ENCODE data around the gene ELOVL5.

The ELOVL5 gene

DNA sequence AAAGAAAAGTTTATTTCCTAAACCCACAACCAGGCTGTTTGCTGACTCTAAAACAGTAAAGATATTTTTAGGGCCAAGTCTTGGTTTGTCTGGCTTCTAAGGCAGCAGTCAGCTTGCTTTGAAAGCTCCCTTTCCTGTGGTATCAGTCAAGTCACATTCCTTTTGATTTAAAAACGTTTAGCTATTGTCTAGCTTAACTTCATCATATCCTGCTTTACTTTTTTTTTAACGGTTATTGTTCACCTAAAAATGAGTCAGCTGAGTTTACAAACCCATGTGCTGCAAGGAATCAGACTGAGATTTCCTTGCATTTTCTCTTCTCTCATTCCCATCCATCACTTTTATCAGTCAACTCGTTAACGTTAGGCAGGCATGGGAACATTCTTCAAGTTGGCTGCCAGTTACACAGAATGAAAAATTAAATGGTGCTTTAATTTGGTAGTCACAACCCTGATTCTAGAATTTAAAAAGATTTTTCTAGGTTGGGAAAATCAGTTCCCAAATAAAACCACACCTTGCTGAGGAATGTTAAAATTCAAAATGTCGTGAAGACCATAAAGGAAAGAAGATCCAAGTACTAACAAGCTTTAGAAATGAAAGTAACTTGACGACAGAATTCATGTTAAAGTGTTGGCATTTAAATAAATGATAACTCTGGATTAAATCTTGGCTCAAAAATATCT lies 45.9 kb downstream of the ELOVL5 start:
- TF ChIP-seq, protein P1, sequence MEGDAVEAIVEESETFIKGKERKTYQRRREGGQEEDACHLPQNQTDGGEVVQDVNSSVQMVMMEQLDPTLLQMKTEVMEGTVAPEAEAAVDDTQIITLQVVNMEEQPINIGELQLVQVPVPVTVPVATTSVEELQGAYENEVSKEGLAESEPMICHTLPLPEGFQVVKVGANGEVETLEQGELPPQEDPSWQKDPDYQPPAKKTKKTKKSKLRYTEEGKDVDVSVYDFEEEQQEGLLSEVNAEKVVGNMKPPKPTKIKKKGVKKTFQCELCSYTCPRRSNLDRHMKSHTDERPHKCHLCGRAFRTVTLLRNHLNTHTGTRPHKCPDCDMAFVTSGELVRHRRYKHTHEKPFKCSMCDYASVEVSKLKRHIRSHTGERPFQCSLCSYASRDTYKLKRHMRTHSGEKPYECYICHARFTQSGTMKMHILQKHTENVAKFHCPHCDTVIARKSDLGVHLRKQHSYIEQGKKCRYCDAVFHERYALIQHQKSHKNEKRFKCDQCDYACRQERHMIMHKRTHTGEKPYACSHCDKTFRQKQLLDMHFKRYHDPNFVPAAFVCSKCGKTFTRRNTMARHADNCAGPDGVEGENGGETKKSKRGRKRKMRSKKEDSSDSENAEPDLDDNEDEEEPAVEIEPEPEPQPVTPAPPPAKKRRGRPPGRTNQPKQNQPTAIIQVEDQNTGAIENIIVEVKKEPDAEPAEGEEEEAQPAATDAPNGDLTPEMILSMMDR (IDR thresholded peaks at IDR 0.05), result no peak

DNA sequence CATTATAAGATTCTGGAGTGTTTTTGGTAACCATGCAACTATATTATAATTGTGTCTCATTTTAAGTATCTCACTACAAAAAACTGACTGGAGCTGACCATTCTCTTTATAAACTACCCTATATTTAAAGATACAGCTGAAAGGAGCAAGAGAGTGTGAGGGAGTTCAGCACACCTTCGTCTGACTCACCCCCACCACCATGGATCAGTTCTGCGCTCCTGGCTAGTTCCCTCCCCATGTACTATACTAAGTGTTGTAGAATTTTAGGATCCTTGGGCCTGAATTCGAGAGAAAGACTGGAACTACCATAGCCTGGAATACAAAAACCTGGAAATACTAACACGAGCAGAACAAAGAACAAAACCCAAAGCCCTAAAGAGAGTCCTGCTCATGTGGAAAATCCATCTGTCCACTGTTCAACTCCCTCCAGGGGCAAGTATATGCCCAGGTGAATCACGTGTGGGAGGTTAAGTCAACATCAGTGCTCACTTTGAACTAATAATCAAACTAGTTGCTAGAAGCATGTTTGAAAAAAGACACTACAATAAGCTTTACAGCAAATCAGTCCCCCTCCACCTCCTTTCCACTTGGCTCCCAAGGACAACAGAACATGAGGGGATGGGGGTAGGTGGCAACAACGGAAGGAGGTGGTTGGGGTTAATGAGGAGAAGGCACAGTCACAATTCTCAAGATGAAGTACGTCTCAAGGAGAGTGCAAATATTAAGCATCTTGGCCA lies 46.8 kb downstream of the ELOVL5 start:
- TF ChIP-seq, protein P1 (IDR thresholded peaks at IDR 0.05), result no peak

DNA sequence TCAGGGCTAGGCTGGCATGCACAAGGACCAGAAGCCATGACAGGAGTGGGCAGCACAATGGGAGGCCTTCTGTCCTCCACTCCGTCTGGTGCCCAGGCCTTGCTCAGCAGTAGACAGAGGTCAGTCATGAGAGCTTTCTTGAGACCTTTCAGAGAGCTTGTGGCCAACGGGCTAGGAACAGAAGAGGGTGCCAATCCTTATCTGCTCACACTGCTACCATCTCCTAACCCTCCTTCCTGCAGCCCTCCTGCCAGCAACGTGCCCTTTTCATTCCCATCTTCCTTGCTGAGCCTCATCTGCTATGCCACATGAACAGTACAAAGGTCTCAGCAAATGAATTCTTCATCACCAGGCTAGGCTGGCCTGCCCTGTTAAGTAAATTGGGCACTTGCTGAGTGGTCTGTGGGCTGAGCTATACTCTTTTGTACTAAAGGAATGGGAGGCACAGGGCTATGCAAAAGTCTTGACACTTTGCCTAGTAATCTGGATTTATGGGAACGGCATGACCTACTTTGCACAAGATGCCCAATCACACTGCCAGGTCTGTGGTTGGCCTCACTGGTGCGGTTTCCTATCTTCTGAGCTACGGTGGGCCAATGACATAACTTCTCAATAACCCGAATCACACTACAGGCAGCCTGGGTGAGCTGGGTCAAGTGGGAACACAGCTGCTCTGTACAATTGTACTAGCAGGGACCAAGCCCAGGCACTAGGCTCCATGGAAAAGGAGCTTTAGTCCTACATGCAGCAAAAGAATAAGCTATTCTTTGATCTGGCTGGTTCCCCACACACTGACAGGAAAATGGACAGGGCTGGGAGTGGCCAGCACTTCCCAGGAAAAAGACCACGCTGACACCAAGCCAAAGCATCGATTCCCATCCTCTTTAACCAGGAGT lies 47.8 kb downstream of the ELOVL5 start:
- TF ChIP-seq, protein P1 (IDR thresholded peaks at IDR 0.05), result no peak

DNA sequence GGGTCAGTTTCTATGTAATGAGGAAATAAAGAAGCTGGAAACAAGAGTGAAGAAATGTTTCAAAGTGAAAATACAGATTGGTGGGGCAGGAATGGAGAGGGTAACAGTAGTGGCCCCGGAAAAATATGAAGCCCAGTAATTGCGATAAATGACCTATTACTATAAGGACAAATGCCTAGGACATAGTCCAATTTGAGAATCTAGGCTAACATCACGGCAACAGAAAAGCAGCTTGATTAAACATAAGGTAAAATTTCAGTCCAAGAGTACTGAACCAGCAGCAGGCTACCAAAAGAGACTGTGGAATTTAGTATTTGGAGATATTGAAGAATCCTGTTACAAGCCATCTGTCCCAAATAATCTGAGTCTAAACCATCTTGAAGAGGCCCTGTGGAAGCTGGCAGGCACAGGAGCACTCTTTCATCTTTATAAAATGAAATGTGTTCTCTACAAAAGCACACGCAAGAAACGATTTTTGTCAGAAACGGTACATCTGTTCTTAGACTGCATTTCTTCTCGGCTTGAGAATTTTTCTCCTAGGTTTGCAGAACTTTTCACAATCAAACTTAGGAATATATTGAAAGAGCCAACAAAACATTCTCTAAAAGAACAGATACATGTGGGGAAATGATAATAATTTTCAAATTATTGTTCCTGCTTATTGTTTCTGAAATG lies 49.3 kb downstream of the ELOVL5 start:
- TF ChIP-seq, protein P1 (IDR thresholded peaks at IDR 0.05), result no peak

DNA sequence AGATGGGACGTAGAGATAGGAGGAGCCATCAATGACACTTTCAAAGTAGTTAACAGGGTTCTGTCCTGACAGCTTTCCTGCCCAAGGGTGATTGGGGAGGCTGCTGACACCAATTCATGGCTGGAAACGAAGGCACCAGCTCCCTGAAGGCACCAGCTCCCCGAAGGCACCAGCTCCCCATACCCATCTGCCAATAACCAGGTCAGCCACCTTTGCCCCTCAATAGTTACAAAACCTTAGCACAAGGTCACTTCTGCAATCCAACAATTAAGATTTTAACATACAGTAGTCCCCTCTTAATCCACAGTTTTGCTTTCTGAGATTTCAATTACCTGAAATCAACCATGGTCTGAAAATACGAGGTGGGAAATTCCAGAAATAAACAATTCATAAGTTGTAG lies 51.7 kb downstream of the ELOVL5 start:
- TF ChIP-seq, protein P1 (IDR thresholded peaks at IDR 0.05), result no peak

DNA sequence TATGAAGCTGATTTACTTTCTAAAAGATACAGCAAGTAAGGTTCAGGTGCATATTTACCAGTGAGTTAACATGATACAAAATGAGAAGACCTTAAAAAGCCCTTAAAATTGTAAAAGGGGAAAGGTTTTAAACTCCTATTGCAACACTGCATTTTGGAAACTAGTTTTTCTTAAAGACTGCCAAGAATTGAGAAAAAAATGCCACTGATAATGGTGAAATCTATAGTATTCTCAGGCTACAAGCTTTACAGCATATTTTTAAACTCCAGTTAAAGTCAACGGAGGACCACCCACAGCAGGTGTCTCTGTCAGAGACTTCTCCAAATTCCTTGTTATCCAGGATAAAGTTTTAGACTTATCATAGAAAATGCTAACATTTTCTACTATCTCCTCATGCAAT lies 53.6 kb downstream of the ELOVL5 start:
- TF ChIP-seq, protein P1 (IDR thresholded peaks at IDR 0.05), result no peak

DNA sequence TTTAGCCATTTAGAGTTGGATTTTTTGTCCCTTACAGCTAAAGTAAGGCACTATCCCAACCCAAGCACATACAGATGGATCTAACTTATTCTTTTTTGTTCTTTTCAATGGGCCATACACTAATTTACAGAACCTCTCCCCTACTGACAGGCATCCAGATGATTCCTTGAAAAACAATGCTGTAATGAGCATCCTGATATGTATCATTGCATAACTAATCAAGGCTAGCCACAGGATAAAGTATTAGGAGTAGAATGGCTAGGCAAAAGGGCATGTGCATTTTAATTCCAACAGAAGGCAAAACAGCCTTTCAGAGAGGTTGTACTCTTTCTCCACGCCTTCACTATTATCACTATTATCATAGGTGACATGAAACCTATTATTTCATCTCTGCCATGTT lies 54.1 kb downstream of the ELOVL5 start:
- TF ChIP-seq, protein P1 (IDR thresholded peaks at IDR 0.05), result no peak
